HG03558 (cell line): ENCODE measurements around the gene TBC1D17.

Experiments used
- ATAC-seq: cut with Tn5 transposase; IDR thresholded peaks from one replicate; pipeline ENCODE4 v1.9.1; 2021; ENCODE audit warnings: moderate number of reproducible peaks; ENCODE audit not compliant: unreplicated experiment; ENCODE audit errors: extremely low read depth

Gene TBC1D17

DNA sequence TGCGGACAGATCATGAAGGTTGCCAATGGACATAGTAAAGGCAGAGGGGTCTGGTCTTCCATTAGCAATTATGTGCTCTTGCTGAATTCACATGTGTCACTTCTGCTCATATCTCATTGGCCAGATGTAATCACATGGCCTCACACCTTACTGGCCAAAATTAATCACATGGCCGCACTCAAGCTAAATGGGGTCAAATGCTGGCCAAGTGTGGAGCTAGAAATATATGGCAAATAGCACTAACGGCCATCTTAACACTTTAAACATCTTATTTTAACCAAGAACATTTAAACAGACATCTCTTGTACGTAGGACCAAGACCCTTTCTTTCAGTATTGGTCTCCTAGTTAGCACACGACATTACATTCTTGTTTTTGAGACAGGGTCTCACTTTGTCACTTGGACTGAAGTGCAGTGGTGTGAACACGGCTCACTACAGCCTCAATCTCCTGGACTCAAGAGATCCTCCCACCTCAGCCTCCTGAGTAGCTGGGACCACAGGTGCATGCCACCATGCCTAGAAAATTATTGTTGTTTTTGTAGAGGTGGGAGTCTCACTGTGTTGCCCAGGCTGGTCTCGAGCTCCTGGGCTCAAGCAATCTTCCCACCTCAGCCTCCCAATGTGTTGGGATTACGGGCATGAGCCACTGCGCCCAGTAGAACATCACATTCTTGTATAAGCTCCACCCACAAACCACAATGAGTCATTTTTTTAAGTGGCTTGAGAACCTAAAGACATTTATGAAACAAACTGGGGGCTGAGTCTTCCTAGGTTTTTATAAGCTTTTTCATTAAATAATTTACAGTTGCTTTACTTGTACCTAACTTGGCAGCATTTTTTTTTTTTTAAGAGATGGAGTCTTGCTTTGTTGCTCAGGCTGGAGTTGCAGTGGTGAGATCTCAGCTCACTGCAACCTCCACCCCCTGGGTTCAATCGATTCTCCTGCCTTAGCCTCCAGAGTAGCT is 29.5 kb upstream of the TBC1D17 start:
- no peak for ATAC-seq

- ATAC-seq, result no peak
Measured at GRCh38 chr19:49848938-49849337, 28.6 kb upstream of the TBC1D17 start.

GRCh38 chr19:49849433-49850220 is 27.9 kb upstream of the TBC1D17 start:
- no peak for ATAC-seq

- ATAC-seq, result no peak
Measured at GRCh38 chr19:49850221-49850486, 27.3 kb upstream of the TBC1D17 start.

DNA sequence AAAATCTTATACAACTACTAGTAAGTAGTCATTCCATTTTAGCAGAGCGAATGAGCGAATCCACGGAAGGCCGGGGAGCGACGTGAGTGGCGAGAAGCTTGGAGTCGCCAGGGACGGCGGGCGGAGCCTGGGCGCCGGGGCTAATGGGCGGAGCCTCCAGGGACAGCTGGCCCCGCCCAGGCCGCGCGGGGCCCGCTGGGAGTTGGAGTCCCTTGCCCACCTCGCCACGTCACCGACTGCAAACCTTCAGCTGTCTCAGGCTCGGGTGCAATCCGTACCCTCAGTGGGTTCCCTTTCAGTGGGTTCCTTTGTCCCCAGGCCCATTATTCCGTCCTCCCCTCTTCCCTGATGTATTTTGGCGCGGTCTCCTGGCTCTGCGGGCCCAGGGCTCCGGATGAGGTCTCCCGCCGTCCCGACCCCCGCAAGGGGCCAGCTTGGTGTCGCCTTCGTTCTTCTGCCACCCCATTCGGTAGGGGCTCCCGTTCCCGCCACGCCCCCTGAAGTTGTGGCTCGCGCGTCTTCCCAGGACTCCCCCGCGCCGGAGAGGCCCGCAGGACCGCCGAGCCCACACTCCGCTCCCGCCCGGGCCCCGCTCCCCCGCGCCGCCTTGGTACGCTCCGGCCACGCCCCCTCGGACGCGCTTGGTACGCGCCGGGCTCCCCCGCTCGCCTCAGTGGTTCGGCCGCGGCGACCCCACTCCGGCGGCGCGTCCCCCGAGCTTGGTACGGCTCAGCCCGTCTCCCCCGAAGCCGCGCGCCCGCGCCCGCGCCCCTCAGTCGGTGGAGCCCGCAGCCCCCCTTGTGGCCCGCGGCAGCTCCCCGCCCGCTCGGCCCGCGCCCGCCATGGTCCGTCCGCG is 26.8 kb upstream of the TBC1D17 start, which contains the start of gene PTOV1:
PTOV1 (plus strand) TSS at position 673 of the 856 bp plus-strand sequence.
- peak; percentile 32 for ATAC-seq

DNA sequence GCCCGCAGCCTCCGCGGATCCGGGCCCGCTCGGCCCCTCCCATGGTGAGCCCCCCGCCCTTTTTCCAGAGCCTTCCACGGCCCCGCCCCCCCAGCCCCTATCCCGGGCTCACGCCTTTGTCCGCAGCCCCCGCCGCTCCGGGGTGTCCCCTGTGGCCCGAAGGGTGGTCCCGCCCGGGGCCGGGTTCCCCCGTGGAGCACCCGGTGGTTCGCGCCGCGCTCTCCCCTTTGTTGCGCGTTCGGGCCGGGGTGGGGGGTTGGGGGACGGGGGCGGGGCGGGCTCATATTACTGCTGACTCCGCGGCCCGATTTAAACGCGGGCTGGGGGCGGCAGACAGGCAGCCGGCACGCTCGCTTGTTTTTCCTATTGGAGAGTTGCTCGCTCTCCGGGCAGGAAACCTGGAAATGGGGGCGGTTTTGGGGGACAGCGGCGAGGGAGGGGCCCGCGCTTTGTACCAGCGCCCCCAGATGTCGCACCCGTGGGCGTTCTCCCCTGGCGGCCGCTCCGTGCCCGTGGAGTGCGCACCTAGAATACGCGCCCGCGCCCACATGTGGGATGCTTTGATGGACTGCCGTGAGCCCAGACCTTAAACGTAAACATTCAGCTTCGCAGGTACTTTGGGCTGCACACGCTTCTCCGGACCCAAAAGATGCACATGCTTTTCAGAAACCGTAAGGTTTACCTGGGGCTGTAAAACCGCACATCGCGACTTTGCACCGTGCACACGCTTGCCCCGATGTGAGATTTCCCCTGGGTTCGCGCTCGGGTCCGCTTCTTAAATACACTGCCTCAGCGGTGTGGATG is 25.8 kb upstream of the TBC1D17 start:
- no peak for ATAC-seq

- no peak for ATAC-seq
Measured at GRCh38 chr19:49852631-49853126, 24.8 kb upstream of the TBC1D17 start.

DNA sequence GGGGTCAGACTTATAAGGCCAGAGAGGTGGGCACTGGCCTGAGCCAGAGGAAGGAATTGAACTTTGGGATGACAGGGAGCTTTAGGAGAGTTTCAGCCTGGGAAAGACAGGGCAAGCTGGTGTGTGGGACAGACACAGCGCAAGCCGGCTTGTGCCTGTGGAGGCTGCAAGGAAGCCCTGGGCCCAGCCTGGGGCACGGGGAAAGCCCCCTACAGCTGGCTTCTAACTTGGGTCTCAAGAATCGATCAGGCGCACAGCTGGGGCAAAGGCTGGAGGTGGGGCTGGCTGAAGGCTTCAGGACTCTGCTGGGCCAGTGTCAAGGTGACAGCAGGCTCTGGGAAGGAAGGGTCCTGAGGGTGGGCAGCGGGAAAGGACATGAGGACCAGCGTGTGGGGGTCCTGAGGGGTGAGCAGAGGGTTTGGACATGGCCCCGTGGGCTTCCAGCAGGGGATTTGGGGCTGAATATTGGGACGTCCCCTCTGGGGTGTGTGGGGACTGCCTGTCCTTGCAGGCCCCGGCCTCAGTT is 23.6 kb upstream of the TBC1D17 start:
- no peak for ATAC-seq

GRCh38 chr19:49854378-49855263 is 22.9 kb upstream of the TBC1D17 start:
- ATAC-seq, result no peak

DNA sequence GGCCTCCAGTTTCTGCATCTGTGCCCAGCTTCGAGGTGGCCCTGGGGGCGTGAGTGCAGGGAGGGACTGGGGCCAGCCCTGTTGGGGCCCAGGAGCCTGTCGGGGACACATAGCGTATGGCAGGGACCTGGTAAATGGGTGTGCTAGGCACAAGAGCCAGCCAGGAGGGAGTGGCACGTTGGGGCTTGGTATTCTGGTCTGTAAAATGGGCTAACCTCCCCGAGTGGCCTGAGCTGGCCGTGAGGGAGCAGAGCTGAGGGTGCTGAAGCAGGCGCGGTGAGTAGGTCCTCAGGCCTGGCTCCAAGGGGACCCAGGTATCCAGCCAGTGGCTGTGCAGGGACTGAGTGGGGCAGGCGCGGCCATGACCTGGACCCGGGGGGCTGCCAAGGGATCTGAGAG is 22.2 kb upstream of the TBC1D17 start:
- ATAC-seq, result no peak

- no peak for ATAC-seq
Measured at GRCh38 chr19:49855676-49856573, 21.6 kb upstream of the TBC1D17 start.

DNA sequence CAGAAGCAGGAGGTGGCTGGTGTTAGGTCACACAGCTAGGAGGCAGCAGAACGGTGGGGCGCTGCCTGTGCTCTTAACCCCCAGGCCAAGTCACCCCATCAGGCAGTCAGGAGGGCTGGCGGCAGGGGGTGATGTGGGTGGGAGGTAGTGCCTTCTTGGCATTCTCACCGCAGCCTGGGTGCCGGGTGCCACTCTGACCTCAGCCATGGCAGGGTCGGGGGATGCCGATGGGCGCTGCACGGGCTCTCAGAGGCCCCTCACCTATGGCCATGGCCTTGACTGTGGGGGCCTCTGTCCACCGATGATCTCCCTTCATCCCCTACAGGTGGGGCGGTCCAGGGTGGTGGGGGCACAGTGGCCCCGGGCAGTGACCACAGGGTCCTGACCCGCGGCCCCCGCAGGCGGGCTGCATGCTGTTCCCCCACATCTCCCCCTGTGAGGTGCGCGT is 20.9 kb upstream of the TBC1D17 start:
- no peak for ATAC-seq

DNA sequence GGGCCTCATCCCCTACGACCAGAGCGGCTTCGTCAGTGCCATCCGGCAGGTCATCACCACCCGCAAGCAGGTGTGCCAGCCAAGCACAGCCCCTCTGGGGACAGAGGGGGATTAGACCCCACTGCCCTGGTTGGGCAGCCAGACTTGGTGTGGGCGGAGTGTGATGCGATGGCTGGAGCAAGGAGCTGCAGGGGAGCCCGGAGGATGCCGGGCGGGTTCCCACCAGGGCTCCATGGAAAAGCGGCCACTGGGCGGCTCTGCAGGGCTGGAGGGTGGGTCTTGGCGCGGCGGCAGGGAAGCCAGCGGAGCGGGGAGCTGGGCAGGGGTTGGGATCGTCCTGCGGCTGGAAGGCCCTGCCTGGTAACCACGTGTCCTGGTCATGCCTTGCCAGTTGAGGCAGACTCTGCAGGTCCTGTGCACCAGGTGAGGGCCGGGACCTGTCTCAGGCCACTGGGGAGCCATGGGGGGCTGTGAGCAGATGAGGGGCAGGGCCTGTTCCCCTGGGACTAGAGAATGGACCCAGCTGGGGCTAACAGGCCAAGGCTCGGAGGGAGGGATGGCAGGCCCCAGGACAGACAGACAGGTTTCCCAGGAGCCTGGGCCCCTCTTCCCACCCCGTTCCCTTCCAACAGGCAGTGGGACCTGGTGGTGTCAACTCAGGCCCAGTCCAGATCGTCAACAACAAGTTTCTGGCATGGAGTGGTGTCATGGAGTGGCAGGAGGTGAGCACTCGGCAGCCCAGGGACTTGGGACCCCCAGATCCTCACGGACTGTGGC is 20.3 kb upstream of the TBC1D17 start:
- ATAC-seq, result no peak

GRCh38 chr19:49857838-49858087 is 19.7 kb upstream of the TBC1D17 start:
- no peak for ATAC-seq

- no peak for ATAC-seq
Measured at GRCh38 chr19:49858088-49858985, 19.2 kb upstream of the TBC1D17 start.
